Hepatocyte (in vitro differentiated cells): ENCODE results near the gene GSN.

ENCODE experiments used
- EZH2 ChIP-seq: fragments of 200-600 bp; sonication (generic); IDR thresholded peaks from 2 replicates; pipeline ENCODE4 v1.6.1; 2016; ENCODE audit warnings: antibody characterized with exemption, mild to moderate bottlenecking, borderline replicate concordance
- EZH2phosphoT487 ChIP-seq: fragments of 200-600 bp; sonication (generic); IDR thresholded peaks from one replicate; pipeline ENCODE4 v1.6.1; 2018; ENCODE audit warnings: antibody characterized with exemption, mild to moderate bottlenecking, low read depth, moderate library complexity; ENCODE audit not compliant: unreplicated experiment, severe bottlenecking
- TF ChIP-seq, protein P1 (sequence below): fragments of 200-600 bp; sonication (generic); IDR thresholded peaks from 2 replicates; pipeline ENCODE4 v1.5.1; 2016; ENCODE audit warnings: antibody characterized with exemption, mild to moderate bottlenecking; ENCODE audit not compliant: poor library complexity

DNA sequence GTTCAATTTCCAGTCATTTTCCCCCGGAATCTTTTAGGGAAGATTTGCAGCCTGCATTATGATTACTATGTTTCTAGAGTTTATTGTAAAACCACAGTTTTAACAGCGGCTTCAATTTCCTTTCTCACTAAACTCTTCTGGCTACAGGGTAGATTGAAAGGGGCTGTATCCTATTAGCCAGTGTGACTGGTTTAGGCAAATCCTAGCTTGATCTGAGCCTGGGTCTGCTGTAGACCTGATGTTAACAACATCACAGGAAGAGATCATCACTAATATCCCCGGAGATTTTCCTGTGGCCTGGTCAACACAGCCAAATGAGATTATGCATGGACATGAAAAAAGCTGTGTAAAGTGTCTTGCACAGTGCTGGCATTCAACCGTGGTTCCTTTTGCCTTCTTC, 68.7 kb downstream of the GSN start:
- TF ChIP-seq, protein P1, sequence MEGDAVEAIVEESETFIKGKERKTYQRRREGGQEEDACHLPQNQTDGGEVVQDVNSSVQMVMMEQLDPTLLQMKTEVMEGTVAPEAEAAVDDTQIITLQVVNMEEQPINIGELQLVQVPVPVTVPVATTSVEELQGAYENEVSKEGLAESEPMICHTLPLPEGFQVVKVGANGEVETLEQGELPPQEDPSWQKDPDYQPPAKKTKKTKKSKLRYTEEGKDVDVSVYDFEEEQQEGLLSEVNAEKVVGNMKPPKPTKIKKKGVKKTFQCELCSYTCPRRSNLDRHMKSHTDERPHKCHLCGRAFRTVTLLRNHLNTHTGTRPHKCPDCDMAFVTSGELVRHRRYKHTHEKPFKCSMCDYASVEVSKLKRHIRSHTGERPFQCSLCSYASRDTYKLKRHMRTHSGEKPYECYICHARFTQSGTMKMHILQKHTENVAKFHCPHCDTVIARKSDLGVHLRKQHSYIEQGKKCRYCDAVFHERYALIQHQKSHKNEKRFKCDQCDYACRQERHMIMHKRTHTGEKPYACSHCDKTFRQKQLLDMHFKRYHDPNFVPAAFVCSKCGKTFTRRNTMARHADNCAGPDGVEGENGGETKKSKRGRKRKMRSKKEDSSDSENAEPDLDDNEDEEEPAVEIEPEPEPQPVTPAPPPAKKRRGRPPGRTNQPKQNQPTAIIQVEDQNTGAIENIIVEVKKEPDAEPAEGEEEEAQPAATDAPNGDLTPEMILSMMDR: no peak
- TF ChIP-seq EZH2phosphoT487 (no peak), EZH2 (no peak)
